D721Med (cell line): ENCODE measurements around the gene ANK3.

ENCODE experiments used
- DNase-seq: peaks from one replicate; pipeline ENCODE4 v3.0.0; 2011; ENCODE audit warnings: low spot score; ENCODE audit not compliant: insufficient read length
- FAIRE-seq: peaks from 2 replicates; lab custom pipeline; 2011; peaks lifted over from hg19 to GRCh38; lab: Jason Lieb, UNC
- TF ChIP-seq, protein P1 (sequence below): IDR thresholded peaks from 2 replicates; pipeline ENCODE4 v1.5.1; 2012; ENCODE audit warnings: mild to moderate bottlenecking, control low read depth; ENCODE audit not compliant: insufficient read depth; ENCODE audit errors: missing control alignments

The ANK3 gene

DNA sequence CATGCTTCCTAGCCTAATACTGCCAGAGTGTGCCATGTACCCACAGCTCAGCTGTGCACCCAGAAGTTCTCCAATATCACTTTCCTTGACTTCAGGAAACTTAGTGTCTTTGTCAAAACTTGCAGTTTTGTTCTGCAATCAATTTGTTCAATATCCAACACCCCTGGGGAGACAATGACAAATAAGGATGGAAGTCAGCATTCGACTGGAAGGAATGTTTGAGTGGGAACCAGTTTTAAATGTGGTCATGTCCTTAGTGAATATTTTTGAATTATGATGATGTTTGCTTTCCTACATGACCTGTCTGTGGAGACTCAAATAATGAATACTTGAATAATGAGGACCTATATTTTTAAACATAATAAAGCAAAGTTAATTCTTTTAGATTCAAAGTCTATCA, 112.0 kb downstream of the ANK3 start:
- DNase-seq = no peak
- no peak for FAIRE-seq
- TF ChIP-seq, protein P1, sequence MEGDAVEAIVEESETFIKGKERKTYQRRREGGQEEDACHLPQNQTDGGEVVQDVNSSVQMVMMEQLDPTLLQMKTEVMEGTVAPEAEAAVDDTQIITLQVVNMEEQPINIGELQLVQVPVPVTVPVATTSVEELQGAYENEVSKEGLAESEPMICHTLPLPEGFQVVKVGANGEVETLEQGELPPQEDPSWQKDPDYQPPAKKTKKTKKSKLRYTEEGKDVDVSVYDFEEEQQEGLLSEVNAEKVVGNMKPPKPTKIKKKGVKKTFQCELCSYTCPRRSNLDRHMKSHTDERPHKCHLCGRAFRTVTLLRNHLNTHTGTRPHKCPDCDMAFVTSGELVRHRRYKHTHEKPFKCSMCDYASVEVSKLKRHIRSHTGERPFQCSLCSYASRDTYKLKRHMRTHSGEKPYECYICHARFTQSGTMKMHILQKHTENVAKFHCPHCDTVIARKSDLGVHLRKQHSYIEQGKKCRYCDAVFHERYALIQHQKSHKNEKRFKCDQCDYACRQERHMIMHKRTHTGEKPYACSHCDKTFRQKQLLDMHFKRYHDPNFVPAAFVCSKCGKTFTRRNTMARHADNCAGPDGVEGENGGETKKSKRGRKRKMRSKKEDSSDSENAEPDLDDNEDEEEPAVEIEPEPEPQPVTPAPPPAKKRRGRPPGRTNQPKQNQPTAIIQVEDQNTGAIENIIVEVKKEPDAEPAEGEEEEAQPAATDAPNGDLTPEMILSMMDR = no peak

DNA sequence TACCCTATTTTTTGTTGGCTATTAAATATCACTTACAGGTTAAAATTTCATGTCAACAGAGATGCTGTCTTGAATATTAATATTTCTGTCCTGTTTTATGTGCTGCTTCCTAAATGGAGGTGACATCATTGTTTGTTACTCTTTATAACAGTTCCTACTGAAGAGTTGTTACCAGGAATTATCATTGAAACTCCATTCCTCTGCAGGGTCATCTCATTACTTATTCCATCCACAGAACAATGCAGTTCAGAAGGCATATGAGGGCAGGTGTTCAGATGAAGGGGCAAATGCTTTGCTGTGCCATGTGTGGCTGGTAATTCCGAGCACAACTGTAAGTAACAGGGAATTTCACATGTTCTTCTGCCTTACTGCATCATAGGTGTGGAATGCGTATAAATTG, 113.4 kb downstream of the ANK3 start:
- TF ChIP-seq, protein P1 = no peak
- FAIRE-seq = no peak
- no peak for DNase-seq

DNA sequence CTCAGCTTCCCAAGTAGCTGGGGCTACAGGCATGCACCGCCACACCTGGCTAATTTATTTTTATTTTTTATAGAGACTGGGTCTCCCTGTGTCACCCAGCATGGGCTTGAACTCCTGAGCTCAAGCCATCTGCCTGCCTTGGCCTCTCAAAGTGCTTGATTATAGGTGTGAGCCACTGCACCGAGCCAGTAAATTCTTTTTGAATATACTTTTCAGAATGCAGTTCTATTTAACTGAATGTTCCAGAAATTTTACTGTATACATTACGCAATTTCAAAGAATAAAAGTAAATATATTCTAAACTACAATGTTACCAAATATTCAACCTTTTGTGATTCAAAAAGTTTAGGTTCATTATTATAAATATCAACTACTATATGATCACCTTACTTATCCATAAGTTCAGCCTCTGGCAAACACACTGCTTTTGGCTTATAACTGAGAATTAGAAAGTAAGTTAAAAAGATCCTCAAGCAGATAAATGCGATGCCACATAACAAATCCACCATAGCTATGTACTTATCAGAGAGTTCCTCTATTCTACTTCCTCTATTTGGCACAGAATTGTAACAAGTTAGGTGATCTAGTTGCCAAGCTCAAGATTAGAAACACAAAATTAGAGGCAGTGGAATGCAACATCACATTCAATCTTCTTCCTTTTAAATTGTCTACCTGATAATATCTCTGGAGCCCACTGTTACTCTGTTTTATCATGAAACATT, 118.2 kb downstream of the ANK3 start:
- TF ChIP-seq, protein P1 = no peak
- DNase-seq = no peak
- FAIRE-seq = no peak

DNA sequence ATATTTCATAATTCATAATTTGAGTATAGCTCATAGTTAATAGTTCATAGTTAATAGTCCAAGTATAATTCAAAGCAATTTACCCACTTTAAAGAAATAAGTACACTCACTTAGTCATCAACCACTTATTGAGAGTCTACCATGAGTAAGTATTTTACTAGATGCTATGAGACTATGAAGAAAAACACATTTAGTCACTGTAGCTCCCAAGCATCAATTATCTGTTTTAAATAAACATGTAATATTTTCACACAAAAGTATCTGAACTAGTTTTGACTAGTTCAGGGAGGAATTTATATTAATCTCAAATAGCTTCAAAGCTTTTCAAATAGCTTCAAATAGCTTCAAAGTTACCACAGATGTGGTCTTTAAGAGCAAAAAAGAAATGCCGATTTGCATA, 119.2 kb downstream of the ANK3 start:
- TF ChIP-seq, protein P1 = no peak
- FAIRE-seq (no peak), DNase-seq (no peak)

DNA sequence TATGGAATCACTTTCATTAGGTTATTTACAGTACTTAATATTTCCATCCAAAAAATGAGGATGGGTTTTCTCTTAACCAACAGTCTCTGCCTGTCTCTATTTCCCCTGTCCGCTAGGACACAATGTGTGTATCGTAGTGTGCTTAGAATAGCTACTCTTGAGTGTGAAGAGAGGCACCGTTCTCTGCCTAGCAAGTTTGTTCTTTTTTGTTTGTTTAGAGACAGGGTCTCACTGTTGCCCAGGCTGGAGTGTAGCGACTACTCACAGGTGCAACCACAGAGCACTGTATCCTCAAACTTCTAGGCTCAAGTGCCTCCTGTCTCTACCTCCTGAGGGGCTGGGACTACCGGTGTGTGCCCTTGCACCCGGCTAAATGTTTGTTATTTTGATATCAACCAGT, 121.9 kb downstream of the ANK3 start:
- no peak for DNase-seq
- TF ChIP-seq, protein P1 = no peak
- no peak for FAIRE-seq

DNA sequence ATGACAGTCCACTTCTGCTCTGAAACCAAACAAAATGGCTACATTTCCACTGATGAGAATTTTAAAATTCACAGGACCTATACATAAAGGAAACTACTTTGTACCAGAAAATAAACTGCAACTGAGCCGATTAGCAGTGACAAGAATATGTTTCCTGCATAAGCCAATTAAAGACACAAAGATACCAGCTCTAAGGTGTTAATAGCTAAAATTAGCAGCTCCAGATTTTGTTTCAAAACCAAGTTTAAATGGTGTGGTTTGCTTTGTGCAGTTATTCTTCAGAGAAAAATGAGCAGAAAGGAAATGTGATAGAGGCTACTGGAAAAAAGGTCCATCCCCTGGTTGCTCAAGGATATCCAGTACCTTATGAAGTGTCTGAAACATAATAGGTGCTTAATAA, 123.2 kb downstream of the ANK3 start:
- DNase-seq (no peak), FAIRE-seq (no peak)
- TF ChIP-seq, protein P1 = no peak

DNA sequence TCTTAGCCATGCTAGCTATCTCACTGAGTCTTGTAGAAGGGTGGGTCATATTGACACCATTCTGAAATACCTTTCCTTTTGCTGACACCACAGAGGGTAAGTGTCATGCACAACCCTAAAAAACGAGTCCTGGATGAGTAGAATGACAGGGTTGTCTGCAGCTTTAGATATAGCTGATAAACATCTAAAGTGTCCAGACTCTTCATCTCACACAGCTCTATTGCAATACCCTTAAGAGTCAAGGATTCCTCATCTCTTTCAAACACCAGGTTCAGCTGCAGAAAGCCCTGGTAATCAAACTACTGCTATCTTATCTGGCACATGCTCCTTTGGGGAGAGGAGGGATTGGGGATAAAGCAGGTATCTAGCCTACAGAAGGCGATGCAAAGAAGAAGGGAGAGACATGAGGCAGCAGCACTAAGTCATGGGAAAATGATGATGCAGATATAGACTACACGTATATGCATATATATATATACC, 127.0 kb downstream of the ANK3 start:
- FAIRE-seq (no peak), DNase-seq (no peak)
- TF ChIP-seq, protein P1 = no peak
